Esophagus muscularis mucosa (tissue), 4 donors: ENCODE results near the gene UQCR10. TPM values are rescaled to one million over a fixed set of nuclear protein-coding genes. Genes with fewer than 3 reads are reported as not detected.
"Not testable (repeated sequence)": the region's sequence is repeated elsewhere in the genome, so short reads cannot be mapped to it uniquely, and the experiment has no call there.

Experiments used
- DNase-seq: peaks from one replicate; pipeline ENCODE4 v3.0.0-alpha.2; 2017; ENCODE audit errors: extremely low spot score
- H3K27ac ChIP-seq, 4 donors: fragments of 200-600 bp; sonication (generic); replicated peaks in 1 of 4; 1 replicate in 3 of 4; 2 replicates in 1 of 4; pipeline ENCODE4 v1.5.1; 2016 to 2019; ENCODE audit warnings: mild to moderate bottlenecking in 1 of 4
- H3K27me3 ChIP-seq, 4 donors: fragments of 200-600 bp; sonication (generic); one replicate each; pipeline versions ENCODE4 v1.5.1 to v1.6.0; 2016 to 2019
- H3K36me3 ChIP-seq, 4 donors: fragments of 200-600 bp; sonication (generic); one replicate each; pipeline ENCODE4 v1.5.1; 2016 to 2019
- H3K4me1 ChIP-seq, 4 donors: fragments of 200-600 bp; sonication (generic); one replicate each; pipeline ENCODE4 v1.5.1; 2016 to 2019
- H3K4me3 ChIP-seq, 4 donors: fragments of 200-600 bp; sonication (generic); 1 replicate in 2 of 4; 2 replicates in 2 of 4; pipeline ENCODE4 v1.5.1; 2016 to 2019; ENCODE audit warnings: mild to moderate bottlenecking in 4 of 4, moderate library complexity in 1 of 4
- H3K9me3 ChIP-seq, 4 donors: fragments of 200-600 bp; sonication (generic); 1 replicate in 3 of 4; 2 replicates in 1 of 4; pipeline ENCODE4 v1.5.1; 2016 to 2019
- EP300 ChIP-seq: sonication (generic); formaldehyde crosslinking; IDR thresholded peaks from one replicate; pipeline ENCODE4 v1.6.1; 2017; ENCODE audit warnings: antibody characterized with exemption
- POLR2A ChIP-seq: fragments of 450-650 bp; IDR thresholded peaks from one replicate; pipeline ENCODE4 v1.6.1; 2017; ENCODE audit warnings: antibody characterized with exemption, moderate library complexity, mild to moderate bottlenecking, low read depth
- POLR2AphosphoS5 ChIP-seq, 2 donors: sonication (generic); formaldehyde crosslinking; IDR thresholded peaks; one replicate each; pipeline ENCODE4 v1.6.1; 2017; ENCODE audit warnings: antibody characterized with exemption in 2 of 2
- WGBS: methylation state at CpG from one replicate; pipeline ENCODE4 v1.1.5; 2018; 5-methylcytosine and 5-hydroxymethylcytosine counted together
- intact Hi-C: fragments of 100-400 bp; cut with DNase I; formaldehyde crosslinking; loops from one replicate; pipeline ENCODE4 v1.15.1; 2023
- total RNA-seq, 4 donors: library from RNA; depleted of rRNA; stranded (reverse); fragments of >200 nt; gene quantifications; one replicate each; pipeline versions ENCODE4 v1.1.0 to v1.2.1, GENCODE V29; 2016
- TF ChIP-seq, protein P1 (sequence below), 3 experiments: fragments of 200-600 bp in 2 of 3; fragments of 450-650 bp in 1 of 3; sonication (generic) in 2 of 3; IDR thresholded peaks; one replicate each; pipeline ENCODE4 v1.5.1; 2017 to 2019; ENCODE audit warnings: antibody characterized with exemption in 3 of 3, mild to moderate bottlenecking in 2 of 3, moderate library complexity in 1 of 3

UQCR10 gene
- total RNA-seq, 4 donors from 2014 or later, result 57.5 to 81.7 (median 59.0) TPM

GRCh38 chr22:29753808-29754657, 13.1 kb upstream of the UQCR10 start:
- no peak overlapping the region for H3K27ac ChIP-seq
- H3K4me1 ChIP-seq, result peaks cover 0 to 2% (median 0%) of the 10 kb centered on the region in 4 donors
- H3K4me3 ChIP-seq, result no peak overlapping the region
- no peaks in the 10 kb centered on the region for H3K9me3 ChIP-seq
- intact Hi-C loops, result no loop called here
- no peak for DNase-seq
- H3K36me3 ChIP-seq, result peaks cover 0 to 35% (median 24%) of the 10 kb centered on the region in 4 donors
- TF ChIP-seq EP300 (no peak), POLR2A (no peak), POLR2AphosphoS5 (IDR thresholded peaks at IDR 0.05) (no peak)
- TF ChIP-seq, protein P1, sequence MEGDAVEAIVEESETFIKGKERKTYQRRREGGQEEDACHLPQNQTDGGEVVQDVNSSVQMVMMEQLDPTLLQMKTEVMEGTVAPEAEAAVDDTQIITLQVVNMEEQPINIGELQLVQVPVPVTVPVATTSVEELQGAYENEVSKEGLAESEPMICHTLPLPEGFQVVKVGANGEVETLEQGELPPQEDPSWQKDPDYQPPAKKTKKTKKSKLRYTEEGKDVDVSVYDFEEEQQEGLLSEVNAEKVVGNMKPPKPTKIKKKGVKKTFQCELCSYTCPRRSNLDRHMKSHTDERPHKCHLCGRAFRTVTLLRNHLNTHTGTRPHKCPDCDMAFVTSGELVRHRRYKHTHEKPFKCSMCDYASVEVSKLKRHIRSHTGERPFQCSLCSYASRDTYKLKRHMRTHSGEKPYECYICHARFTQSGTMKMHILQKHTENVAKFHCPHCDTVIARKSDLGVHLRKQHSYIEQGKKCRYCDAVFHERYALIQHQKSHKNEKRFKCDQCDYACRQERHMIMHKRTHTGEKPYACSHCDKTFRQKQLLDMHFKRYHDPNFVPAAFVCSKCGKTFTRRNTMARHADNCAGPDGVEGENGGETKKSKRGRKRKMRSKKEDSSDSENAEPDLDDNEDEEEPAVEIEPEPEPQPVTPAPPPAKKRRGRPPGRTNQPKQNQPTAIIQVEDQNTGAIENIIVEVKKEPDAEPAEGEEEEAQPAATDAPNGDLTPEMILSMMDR (IDR thresholded peaks at IDR 0.05), result no peak
- WGBS, result 78% methylated on average over 14 of the region's 16 CpGs
- no peaks in the 10 kb centered on the region for H3K27me3 ChIP-seq

DNA sequence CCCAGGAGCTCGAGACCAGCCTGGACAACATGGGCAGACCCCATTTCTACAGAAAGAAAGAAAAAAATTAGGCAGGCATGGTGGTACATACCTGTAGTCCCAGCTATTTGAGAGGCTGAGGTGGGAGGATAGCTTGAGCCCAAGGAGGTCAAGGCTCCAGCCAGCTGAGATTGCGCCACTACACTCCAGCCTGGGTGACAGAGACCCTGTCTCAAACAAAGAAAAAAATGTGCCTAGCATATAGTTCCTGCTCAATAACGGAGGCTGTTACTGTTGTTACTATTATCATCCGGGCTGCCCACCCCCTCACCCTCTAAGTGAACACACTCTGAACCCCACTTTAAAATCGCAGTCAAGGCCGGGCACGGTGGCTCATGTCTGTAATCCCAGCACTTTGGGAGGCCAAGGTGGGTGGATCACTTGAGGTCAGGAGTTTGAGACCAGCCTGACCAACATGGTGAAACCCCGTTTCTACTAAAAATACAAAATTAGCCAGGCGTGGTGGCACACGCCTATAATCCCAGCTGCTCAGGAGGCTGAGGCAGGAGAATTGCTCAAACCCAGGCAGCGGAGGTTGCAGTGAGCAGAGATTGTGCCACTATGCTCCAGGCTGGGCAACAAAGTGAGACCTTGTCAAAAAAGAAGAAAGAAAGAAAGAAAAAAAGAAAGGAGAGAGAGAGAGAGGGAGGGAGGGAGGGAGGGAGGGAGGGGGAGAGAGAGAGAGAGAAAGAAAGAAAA, 12.3 kb upstream of the UQCR10 start:
- H3K4me3 ChIP-seq, intact Hi-C loops, DNase-seq, H3K27ac ChIP-seq, H3K27me3 ChIP-seq, H3K9me3 ChIP-seq, H3K4me1 ChIP-seq: not testable (repeated sequence)
- peaks cover 0 to 35% (median 22%) of the 10 kb centered on the region in 4 donors for H3K36me3 ChIP-seq
- WGBS, result 85% methylated on average over 11 of the region's 11 CpGs

DNA sequence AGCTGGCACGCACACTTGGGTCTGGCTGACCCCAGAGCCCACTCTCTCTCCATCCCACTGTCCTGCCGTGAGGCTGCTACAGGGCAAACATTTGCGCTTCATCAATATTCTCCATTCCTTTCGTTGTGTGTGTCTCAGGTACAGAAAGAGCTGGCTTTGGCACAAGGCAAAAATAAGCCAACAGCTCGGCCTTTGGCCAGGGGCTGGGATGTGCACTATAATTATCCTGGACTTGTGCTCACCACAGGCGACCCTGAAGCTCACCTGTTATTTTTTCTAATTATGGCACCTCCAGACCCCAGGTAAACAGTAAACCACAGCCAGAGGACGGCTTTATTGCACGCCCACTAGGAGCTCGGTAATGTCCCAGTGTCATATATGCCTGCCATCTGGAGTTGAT, 11.3 kb upstream of the UQCR10 start:
- 88% methylated on average over 9 of the region's 9 CpGs for WGBS
- peaks cover 0 to 26% (median 14%) of the 10 kb centered on the region in 4 donors for H3K36me3 ChIP-seq
- no peak overlapping the region for H3K4me3 ChIP-seq
- H3K27ac ChIP-seq, result no peak overlapping the region
- peaks cover 0 to 5% (median 0%) of the 10 kb centered on the region in 4 donors for H3K4me1 ChIP-seq
- intact Hi-C loops, result no loop called here
- H3K27me3 ChIP-seq, result no peaks in the 10 kb centered on the region
- TF ChIP-seq POLR2A, result no peak
- TF ChIP-seq, protein P1 (IDR thresholded peaks at IDR 0.05), result no peak
- TF ChIP-seq POLR2AphosphoS5 (IDR thresholded peaks at IDR 0.05), result no peak
- TF ChIP-seq EP300, result no peak
- no peak for DNase-seq
- no peaks in the 10 kb centered on the region for H3K9me3 ChIP-seq

- Histone ChIP-seq H3K9me3 (no peaks in the 10 kb centered on the region), H3K4me1 (peaks cover 0 to 5% (median 0%) of the 10 kb centered on the region in 4 donors), H3K27me3 (no peaks in the 10 kb centered on the region), H3K4me3 (no peak overlapping the region), H3K27ac (no peak overlapping the region), H3K36me3 (peaks cover 0 to 22% (median 14%) of the 10 kb centered on the region in 4 donors)
- TF ChIP-seq POLR2AphosphoS5 (IDR thresholded peaks at IDR 0.05) (no peak), POLR2A (no peak), EP300 (no peak)
- TF ChIP-seq, protein P1 (IDR thresholded peaks at IDR 0.05), result no peak
- 81% methylated on average over 5 of the region's 7 CpGs for WGBS
- DNase-seq, result no peak
- intact Hi-C loops, result no loop called here
Observed at GRCh38 chr22:29756341-29756740, 10.8 kb upstream of the UQCR10 start.

DNA sequence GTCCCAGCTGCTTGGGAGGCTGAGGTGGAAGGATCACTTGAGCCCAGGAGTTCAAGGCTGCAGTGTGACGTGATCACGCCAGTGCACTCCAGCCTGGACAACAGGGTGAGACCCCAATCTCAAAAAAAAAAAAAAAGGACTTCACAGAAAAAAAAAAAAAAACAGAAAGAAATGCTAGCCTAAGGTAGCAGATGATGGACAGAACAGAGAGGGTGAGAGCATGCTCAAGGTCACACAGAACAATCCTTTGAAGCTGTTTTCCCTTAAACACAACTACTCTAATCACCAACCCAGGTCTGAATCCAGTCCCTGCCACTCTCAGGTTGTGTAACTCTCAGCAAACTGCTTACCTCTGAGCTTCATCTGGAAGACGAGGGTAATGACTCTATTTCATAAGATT, 10.1 kb upstream of the UQCR10 start:
- intact Hi-C loops, result no loop called here
- Histone ChIP-seq H3K27me3 (no peaks in the 10 kb centered on the region), H3K27ac (no peak overlapping the region), H3K4me1 (peaks cover 0 to 5% (median 0%) of the 10 kb centered on the region in 4 donors), H3K4me3 (no peak overlapping the region), H3K36me3 (peaks cover 0 to 20% (median 14%) of the 10 kb centered on the region in 4 donors), H3K9me3 (no peaks in the 10 kb centered on the region)
- TF ChIP-seq, protein P1 (IDR thresholded peaks at IDR 0.05), result no peak
- TF ChIP-seq EP300 (no peak), POLR2A (no peak)
- no peak for DNase-seq
- 93% methylated on average over 3 of the region's 3 CpGs for WGBS
